ENCODE data around the gene FCN1. TPM values are rescaled to one million over a fixed set of nuclear protein-coding genes. Genes with fewer than 3 reads are reported as not detected.

FCN1 gene
- total RNA-seq, 1 donor from 2014 or later, result not detected

- Mint-ChIP-seq H3K27me3 (ENCODE audit: unreplicated experiment) (peaks cover 20% of the 10 kb centered on the region), H3K9me3 (ENCODE audit: unreplicated experiment) (peaks cover 11% of the 10 kb centered on the region), H3K4me1 (ENCODE audit: unreplicated experiment) (peaks cover 26% of the 10 kb centered on the region), H3K4me3 (ENCODE audit: unreplicated experiment) (no peak overlapping the region), H3K36me3 (ENCODE audit: unreplicated experiment) (no peaks in the 10 kb centered on the region), H3K27ac (ENCODE audit: unreplicated experiment) (no peak overlapping the region)
- DNase-seq (ENCODE audit: extremely low spot score, unreplicated experiment), result no peak
- TF ChIP-seq CTCF (IDR thresholded peaks at IDR 0.05), result no peak
These were observed 20.7 kb downstream of the FCN1 start for GRCh38 chr9:134896834-134897583.

- Mint-ChIP-seq H3K4me3 (ENCODE audit: unreplicated experiment) (peak overlapping the region; percentile 10), H3K4me1 (ENCODE audit: unreplicated experiment) (peaks cover 28% of the 10 kb centered on the region), H3K36me3 (ENCODE audit: unreplicated experiment) (no peaks in the 10 kb centered on the region), H3K9me3 (ENCODE audit: unreplicated experiment) (peaks cover 11% of the 10 kb centered on the region), H3K27me3 (ENCODE audit: unreplicated experiment) (peaks cover 24% of the 10 kb centered on the region), H3K27ac (ENCODE audit: unreplicated experiment) (peak overlapping the region; percentile 59)
- DNase-seq (ENCODE audit: extremely low spot score, unreplicated experiment), result peak; percentile 83
- no peak for TF ChIP-seq CTCF (IDR thresholded peaks at IDR 0.05)
These were observed 21.5 kb downstream of the FCN1 start for GRCh38 chr9:134895908-134896833.

- Mint-ChIP-seq H3K36me3 (ENCODE audit: unreplicated experiment) (no peaks in the 10 kb centered on the region), H3K4me3 (ENCODE audit: unreplicated experiment) (no peak overlapping the region), H3K27me3 (ENCODE audit: unreplicated experiment) (peaks cover 27% of the 10 kb centered on the region), H3K9me3 (ENCODE audit: unreplicated experiment) (peaks cover 11% of the 10 kb centered on the region), H3K27ac (ENCODE audit: unreplicated experiment) (peak overlapping the region; percentile 59), H3K4me1 (ENCODE audit: unreplicated experiment) (peaks cover 28% of the 10 kb centered on the region)
- no peak for DNase-seq (ENCODE audit: extremely low spot score, unreplicated experiment)
- no peak for TF ChIP-seq CTCF (IDR thresholded peaks at IDR 0.05)
These were observed 22.2 kb downstream of the FCN1 start for GRCh38 chr9:134895567-134895907.

GRCh38 chr9:134895097-134895496, 22.6 kb downstream of the FCN1 start:
- H3K27ac Mint-ChIP-seq (ENCODE audit: unreplicated experiment), result peak overlapping the region; percentile 59
- H3K36me3 Mint-ChIP-seq (ENCODE audit: unreplicated experiment), result no peaks in the 10 kb centered on the region
- no peak overlapping the region for H3K4me3 Mint-ChIP-seq (ENCODE audit: unreplicated experiment)
- H3K4me1 Mint-ChIP-seq (ENCODE audit: unreplicated experiment), result peaks cover 28% of the 10 kb centered on the region
- H3K9me3 Mint-ChIP-seq (ENCODE audit: unreplicated experiment), result peaks cover 11% of the 10 kb centered on the region
- no peak for TF ChIP-seq CTCF (IDR thresholded peaks at IDR 0.05)
- DNase-seq (ENCODE audit: extremely low spot score, unreplicated experiment), result peak; percentile 23
- H3K27me3 Mint-ChIP-seq (ENCODE audit: unreplicated experiment), result peaks cover 24% of the 10 kb centered on the region

All from osteocyte (in vitro differentiated cells).